GM21423 (cell line): ENCODE results near the gene ACKR1.
A peak's percentile ranks its signal among the peaks of the same experiment; 100 is the strongest.

Experiments
- ATAC-seq: cut with Tn5 transposase; IDR thresholded peaks from one replicate; pipeline ENCODE4 v1.9.1; 2021; ENCODE audit warnings: mild to moderate bottlenecking, moderate library complexity; ENCODE audit not compliant: unreplicated experiment

Gene ACKR1

DNA sequence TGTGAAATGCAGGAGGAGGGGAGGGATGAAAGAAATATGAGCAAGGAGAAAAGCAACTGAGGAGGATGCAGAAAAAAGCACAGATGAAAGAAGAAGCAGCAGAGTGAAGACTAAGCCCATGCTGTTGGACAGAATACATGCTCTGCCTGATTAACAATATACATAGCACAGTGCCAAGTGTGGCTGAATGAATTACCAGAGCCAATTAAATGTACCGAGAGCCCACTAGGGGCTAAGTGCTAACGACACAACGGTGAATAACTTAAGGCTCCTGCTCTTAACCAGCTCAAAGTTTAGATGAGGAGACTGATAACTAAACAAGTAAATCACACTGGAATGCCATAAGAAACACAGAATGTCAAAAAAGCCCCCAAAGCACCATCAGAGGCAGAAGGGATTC is 17.6 kb upstream of the ACKR1 start:
- no peak for ATAC-seq

DNA sequence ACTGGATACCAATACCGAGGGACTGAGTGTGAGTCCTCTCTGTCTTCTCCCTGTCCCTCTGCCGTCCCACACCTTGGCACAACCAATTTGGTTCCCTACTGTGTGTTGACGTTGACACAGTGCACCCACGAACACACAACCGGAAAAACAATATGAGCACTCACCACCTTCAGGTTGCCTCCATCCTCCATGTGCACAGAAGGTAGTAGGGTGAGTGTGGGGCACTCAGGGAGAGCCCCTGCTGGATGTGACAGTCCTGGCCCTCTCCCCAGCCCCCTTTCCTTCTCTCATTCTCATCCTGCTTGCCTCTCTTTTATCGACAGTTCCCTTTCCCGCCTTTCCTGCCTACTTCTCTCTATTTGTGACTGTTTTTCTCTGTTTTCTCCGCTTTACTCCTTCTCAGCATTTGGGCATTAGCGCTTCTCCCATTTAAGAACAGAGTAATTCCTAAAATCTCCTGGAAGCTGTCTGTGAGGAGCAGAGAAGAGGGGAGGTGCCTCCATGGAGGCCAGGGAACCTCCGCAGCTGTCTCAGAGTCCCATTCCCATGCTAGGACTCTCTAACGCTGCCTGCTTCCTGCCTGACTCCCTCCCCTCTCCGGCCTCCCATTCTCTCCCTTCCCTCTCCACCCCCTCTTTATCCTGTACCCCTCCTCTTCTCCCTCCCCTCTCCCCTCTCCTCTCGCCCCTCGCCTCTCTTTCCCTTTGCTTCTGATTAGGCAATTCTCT is 16.9 kb upstream of the ACKR1 start:
- ATAC-seq: no peak

DNA sequence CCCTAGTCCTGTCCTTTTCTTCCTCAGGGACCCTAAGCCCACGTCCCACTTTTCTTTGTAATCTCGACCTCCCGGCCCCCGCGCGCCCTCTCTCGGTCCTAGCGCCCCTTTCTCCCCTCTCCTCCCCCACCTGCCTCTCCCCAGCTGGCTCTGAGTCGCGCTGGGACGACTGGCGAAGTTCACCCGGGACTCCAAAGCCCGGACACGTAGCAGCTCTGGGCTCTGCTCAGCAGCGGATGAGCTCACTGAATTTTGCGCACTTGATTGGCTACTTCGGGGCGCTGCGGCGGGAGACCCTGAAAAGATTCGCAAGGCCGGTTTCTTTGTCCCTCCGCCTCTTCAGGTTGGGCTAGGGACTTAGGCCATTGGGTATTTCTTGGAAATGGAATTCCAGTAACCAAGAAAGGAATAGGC is 16.3 kb upstream of the ACKR1 start:
- peak; percentile 92 for ATAC-seq

DNA sequence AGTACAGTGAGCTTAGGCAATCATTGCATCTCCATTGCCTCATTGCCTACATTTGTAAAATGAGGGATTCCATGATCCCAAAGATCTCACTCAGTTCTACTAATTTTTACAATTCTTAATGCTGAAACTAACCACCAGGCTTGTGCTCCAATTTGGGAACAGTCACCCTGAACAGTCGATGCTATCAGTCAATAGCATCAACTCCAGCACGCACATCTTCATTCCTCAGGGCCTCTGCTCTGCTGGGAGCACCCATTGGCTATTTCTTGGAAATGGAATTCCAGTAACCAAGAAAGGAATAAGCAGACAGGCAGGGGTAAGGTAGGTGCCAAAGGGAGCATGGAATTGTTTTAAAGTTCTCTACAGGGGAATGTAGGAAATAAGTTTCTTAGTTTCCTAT is 14.2 kb upstream of the ACKR1 start:
- ATAC-seq: no peak

DNA sequence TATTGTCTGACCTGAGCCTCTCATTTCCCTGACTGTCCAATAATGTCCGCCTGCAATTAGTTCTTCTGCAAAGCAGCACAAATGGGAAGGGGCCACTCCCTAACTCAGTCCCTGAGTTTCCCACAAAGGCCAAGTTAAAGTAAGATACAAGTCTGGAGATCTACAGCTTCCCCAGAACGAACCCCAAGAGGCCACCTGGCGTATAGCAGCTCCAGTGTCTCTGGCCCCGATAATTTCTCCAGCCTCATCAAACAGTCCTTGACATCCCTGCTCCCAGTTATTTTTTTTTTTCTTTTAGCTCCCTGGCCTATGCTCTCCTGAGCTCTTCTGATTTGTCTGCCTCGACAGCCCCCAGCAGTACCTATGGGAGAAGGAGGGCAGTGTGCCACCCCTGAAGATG is 8.1 kb upstream of the ACKR1 start:
- no peak for ATAC-seq

DNA sequence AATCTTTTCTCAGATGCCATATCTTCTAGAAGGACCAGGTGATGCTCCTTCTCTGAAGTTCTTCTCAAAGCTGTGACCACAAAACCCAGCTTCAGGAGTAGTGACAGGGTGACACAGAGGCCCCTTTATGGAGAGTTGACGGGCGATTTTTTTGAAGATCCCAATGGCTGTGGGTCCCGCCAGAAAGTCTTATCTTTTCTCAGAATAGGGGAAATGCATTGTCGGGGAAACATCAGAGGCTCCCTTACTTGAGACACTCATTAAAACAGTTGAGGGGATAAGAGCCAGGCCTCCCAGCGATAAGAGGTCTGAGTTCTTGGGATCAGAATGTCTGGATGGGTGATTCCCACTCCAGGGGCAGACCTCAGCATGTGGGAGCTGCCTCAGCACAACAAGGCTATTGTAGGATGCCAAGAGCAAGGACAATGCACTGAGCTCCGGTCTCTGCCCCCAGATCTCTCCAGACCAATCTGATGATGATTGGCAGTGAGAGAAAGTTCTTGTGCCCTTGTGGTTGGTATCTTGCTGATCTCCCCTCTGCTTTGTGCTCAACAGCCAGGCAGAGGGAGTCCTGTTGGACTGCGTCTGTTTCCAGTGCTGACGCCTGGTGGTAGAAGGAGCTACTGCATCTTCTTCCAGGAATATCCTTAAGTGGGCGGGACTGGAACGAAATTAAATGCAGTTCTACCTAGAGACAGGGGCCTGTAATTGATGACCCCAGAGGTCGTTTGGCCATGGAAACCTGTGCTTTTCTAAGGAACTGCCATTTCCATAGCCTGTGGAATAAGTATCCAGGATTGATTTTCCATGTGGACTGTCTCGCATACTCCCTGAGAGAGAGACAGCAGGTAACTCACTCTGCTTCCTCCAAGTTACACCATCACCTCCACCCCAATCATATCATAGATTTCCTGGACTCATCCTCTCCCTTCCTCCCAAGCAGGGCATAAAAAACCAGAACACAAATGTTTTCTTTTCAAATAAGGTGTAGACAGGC is 6.8 kb upstream of the ACKR1 start:
- peak; percentile 80 for ATAC-seq

DNA sequence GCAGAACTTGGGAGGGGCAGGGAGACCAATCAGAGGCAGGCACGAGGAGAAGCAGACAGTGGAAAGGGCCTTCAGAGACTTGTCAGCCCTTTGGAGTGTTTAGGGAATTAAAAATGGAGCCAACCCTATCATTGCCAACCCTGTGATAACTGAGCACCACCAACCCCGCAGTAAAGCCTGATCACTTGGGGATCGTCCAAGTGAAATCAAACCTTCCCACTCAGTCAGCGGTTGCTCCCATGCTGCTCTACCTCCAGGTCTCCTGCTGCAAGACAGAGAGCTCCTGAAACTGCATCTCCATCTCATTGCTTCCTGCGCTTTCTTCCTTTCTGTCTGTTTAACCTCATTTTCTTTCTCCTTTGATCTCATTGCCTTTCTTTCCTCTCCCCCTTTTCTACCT is 4.8 kb upstream of the ACKR1 start:
- ATAC-seq: no peak

DNA sequence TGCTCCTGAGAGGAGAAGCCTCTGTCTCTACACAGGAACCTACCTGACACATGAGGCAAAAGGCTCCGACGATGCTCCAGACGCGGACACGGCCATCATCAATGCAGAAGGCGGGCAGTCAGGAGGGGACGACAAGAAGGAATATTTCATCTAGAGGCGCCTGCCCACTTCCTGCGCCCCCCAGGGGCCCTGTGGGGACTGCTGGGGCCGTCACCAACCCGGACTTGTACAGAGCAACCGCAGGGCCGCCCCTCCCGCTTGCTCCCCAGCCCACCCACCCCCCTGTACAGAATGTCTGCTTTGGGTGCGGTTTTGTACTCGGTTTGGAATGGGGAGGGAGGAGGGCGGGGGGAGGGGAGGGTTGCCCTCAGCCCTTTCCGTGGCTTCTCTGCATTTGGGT is 3.9 kb upstream of the ACKR1 start:
- ATAC-seq: no peak

DNA sequence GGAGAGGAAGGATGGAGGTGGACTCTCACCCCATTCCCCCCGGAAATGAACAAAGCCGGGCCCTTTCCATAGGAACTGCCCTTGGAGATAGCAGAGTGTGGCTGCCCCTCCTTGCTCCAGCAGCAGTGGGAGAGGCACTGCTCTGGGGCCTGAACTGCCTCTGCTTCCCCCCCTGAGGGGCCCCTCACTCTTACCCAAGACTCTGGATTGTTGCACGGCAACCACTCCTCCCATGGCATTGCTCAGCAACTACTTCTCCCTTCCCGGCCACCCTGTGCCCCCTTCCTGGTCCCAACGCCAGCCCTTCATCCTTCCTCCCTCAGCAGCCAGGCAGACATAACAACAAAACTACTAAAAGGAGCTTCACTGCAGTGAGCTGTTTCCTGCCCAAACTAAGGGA is 3.0 kb upstream of the ACKR1 start:
- no peak for ATAC-seq

DNA sequence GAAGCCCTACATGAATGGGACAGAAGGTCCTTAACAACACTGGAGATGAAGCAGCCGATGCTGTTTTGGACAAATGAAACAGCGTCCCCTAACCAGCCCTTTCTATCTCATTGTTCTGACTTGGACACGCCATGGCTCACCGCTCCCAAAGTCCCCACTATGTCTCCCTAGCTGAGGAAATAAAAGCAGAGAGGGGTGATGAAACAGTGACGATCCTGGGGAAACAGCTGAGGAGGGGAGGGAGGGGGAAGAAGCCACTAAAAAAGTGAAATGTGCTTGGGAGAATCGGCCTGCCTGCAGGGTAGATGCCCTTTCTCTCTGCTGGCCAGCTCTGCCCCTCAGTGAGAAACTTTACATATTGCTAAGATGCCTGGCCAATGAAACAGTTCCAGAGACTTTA is 1.1 kb upstream of the ACKR1 start:
- ATAC-seq: no peak

DNA sequence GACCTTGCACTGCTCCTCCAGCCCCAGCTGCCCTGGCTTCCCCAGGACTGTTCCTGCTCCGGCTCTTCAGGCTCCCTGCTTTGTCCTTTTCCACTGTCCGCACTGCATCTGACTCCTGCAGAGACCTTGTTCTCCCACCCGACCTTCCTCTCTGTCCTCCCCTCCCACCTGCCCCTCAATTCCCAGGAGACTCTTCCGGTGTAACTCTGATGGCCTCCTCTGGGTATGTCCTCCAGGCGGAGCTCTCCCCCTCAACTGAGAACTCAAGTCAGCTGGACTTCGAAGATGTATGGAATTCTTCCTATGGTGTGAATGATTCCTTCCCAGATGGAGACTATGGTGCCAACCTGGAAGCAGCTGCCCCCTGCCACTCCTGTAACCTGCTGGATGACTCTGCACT is 550 bp downstream of the ACKR1 start:
- no peak for ATAC-seq

DNA sequence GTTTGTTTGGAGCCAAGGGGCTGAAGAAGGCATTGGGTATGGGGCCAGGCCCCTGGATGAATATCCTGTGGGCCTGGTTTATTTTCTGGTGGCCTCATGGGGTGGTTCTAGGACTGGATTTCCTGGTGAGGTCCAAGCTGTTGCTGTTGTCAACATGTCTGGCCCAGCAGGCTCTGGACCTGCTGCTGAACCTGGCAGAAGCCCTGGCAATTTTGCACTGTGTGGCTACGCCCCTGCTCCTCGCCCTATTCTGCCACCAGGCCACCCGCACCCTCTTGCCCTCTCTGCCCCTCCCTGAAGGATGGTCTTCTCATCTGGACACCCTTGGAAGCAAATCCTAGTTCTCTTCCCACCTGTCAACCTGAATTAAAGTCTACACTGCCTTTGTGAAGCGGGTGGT is 1.4 kb downstream of the ACKR1 start:
- no peak for ATAC-seq

DNA sequence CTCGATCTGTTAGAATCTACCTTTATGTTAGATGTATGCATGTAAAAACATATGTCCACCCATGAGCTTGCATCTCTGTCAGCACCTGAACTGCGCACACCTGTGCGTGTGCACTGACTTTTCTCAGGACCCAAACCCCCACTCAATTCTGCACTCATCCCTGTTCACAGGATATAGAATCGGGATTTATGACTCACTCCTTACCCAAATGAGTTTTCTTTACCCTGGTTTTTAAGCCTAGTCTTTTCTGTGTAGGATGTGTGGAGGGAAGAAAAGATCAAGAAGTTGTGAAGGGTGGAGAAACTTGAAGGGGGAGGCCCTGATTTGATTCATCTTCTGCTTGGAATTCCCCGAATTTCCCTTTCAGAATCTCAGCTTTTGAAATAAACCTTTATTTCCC is 2.4 kb downstream of the ACKR1 start:
- ATAC-seq: no peak

DNA sequence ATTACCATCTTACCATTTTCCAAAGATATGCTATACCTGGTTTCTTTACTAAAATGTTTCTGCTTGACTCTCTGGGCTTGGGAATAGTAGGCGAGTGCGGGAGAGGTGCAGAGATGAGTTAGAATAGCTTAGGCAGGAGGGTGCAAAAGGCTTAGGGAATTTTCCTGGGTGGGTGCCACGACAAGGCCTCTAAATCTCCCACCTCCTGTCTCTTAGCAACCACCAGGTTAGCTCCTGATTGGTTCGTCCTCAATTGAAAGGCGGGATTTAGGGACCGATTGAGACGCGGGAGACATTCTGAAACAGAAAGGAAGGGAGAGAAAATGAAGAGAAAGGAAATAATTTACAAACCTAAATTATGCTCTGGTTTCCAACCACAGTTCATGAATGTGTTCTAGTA is 3.1 kb downstream of the ACKR1 start:
- no peak for ATAC-seq

DNA sequence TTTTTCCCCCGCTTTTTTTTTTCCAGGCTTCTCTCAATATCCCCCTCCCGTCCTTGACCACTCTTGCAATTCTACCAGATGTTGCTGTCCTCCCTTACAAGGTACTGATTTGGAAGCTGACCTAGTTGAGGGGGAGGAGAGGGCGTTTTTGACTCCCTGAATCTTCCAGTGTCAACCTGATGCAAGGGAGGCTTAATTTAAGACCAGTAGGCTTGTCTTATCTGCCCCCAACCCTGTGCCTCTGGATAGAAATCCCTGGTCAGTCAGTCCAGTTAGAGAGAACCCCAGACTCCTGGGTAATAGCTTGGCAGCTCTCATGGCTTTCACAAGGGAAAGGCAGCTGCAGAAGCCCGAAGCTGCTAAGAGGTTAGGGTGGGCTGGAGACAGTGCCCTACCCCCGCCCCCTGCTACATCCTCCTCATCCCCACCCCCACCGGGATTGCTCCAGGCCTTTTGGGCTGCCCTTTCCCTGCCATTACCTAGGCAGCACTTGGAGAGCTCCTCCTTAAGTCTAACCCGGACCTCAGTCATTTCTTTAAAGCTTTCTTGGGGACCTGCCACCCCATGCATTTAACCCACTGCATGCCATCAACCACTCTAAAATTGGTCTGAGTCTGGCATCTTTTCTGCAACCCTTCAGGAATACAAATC is 3.6 kb downstream of the ACKR1 start:
- ATAC-seq: no peak

DNA sequence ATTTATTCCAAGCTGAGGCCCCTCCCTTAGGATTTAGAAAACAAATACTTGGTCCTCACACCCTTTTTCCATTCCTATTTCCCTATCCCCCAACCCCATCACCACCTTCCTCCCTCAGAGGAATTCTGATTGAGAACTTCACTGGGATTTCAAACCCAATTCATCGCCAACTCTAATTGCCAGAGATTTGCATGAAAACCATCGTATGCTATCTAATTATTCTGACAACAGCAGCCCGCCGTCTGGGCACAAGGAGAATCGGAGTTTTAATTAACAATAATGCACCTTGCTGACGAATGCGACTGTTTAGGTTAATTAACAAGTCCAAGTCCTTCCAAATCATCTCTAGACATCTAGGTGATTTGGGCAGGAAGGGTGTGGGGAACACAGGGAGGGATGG is 4.4 kb downstream of the ACKR1 start:
- no peak for ATAC-seq

DNA sequence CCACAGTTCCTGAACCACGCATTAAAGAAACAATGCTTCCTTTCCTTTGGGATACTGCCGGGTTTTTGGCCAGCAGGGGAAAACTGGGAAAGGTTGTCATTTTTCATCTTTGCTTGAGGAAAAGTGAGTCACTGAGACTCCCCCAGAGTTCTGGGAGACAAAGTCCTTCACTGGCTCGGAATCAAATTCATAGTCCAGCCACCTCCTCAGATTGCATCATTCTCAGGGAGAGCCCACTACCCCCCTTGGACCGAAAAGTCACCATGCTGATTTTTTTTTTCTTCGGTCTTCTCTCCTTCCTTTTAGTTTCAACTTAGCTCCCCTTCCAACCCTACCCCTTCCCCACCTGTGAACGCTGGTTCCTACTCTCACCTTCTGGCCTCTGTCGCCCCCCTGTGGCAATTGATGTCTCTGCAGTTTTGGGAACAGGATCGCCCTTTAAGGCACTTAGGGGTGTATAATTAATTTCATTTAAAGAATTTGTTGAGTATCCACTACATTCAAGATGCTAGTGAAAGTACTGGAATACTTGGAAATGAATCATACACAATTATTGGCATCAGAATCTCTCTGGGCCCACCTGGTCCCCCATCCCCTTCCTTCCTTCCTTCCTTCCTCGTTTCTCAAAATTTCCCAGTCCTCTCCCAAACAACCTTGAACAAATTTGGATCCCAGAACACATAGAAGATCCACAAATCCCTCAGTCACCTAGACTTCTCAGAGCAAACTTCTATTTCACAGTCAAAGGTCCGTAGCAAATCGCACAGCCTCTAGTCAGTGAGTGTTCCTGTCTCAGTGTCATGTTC is 6.9 kb downstream of the ACKR1 start:
- no peak for ATAC-seq

DNA sequence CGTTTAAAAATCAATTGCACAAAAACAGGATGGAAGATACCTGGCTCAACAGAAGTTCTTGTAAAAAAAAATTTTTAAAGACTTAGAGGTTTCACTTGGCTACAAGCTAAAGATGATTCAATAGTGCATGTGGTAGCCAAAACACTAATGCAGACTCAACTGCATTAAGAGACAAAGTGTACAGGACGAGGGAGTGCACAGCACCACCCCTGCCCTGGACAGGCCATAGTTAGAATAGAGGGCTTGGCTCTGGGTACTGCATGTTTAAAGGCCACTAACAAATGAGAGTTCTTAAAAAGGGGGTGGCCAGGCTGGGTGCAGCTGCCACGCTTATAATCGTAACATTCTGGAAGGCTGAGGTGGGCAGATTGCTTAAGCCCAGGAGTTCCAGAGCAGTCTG is 7.9 kb downstream of the ACKR1 start:
- no peak for ATAC-seq

DNA sequence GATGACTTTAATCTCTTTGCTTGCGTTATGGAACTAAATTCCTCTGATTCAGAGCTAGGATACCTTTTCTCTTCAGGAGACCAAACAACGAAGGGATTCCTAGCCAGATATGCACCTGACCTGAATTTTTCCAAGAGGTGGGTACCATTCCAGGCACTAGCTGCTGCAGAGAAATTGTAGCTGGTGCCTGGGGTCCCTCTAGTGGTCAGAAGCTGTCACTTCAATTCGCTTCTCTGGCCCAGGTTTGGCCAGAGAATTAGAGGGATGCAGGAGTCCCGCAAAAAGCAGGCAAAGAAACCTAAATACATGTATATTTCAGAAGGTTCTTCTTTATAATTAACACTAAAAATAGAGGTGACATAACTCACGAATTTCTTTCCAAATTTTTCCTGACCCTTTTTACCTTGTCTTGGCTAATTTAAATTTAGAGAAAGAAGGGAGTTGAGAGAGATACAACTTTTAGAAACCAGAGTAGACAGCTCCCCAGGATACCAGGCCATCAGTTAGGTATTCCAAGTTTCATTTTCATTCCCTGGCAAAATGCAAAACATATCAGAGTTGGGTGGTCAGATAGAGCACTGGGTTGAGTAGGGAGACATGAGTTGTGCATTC is 9.6 kb downstream of the ACKR1 start:
- ATAC-seq: no peak
